GM12865 (cell line): ENCODE results near the gene QPRT.

ENCODE experiments used
- DNase-seq: peaks from one replicate; pipeline ENCODE4 v3.0.0; 2010; ENCODE audit warnings: low read depth
- H3K4me3 ChIP-seq: 2 replicates; pipeline ENCODE4 v1.5.1; 2011; ENCODE audit warnings: mild to moderate bottlenecking, low read depth, low read length, control low read depth
- CTCF ChIP-seq: IDR thresholded peaks from 2 replicates; pipeline ENCODE4 v1.5.1; 2011; ENCODE audit warnings: low read length, control low read depth, low read depth, inconsistent platforms; ENCODE audit not compliant: insufficient read depth; ENCODE audit errors: missing control alignments

The QPRT gene

GRCh38 chr16:29727452-29727851 is 48.5 kb downstream of the QPRT start:
- TF ChIP-seq CTCF = no peak
- no peak overlapping the region for H3K4me3 ChIP-seq
- no peak for DNase-seq

DNA sequence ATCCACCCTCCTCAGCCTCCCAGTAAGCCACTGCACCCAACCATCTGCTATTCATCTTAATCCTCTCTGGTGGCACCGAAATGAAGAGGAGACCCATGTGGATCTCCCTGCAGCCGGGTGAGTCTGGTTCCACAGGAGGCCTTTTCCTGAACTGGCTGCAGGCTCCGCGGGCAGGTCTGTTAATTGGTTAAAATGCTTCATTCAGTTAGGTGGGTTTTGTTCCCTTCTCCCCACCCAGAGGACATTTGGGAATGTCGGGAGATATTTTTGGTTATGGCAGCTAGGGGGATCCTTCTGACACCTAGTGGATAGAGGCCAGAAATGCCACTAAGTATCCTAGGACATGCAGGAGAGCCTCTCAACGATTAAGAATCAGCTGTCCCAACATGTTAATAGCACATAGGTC is 50.1 kb downstream of the QPRT start:
- DNase-seq = peak; percentile 45
- TF ChIP-seq CTCF = peak; percentile 48

GRCh38 chr16:29730649-29731048 is 51.7 kb downstream of the QPRT start:
- no peak for TF ChIP-seq CTCF
- peak overlapping the region; percentile 36 for H3K4me3 ChIP-seq
- DNase-seq = peak; percentile 86

More for the DNA sequence above, 50.1 kb downstream of the QPRT start:
- H3K4me3 ChIP-seq = no peak overlapping the region

DNA sequence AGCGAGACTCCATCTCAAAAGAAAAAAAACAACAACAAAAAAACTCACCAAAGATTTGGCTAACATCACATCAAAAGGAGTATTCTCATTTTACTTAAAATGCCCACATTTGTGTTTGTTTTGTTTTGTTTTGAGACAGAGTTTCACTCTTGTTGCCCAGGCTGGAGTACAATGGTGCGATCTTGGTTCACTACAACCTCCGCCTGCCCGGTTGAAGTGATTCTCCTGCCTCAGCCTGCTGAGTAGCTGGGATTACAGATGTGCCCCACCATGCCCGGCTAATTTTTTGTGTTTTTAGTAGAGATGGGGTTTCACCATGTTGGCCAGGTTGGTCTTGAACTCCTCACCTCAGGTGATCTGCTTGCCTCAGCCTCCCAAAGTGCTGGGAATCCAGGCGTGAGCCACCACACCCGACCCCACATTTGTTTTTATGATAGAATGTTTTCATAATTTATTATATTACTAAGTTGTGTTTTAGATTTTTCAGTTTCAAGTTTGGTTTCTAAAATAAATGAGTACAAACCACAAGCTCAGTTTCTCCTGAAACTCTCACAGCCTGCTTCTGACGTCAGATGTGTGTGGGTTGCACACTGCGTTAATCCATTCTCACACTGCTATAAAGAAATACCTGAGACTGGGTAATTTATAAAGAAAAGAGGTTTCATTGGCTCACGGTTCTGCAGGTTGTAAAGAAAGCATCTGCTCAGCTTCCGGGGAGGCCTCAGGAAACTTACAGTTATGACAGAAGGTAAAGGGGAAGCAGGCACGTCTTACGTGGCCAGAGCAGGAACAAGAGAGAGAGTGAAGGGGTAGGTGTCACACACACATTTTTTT is 53.0 kb downstream of the QPRT start:
- peak; percentile 95 for DNase-seq
- peak overlapping the region; percentile 3 for H3K4me3 ChIP-seq

GRCh38 chr16:29734786-29735185 is 55.8 kb downstream of the QPRT start:
- DNase-seq = no peak
- no peak for TF ChIP-seq CTCF
- H3K4me3 ChIP-seq = no peak overlapping the region

DNA sequence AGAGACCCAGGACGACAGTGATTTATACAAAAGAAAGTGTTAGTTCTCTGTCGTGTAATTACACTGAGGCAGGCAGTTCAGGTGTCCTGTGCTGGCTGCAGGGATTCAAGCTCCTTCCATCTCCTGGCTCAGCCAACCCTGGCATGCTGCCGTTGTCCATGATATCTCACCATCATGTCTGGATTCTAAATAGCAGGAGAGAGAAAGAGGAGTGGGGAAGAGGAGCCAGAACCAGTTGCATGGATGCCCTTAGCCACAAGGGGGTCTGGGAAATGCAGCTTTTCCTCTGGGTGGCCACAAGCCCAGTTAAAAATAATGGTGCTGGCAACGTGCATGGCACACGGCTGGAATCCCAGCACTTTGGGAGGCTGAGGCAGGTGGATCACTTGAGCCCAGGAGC is 57.1 kb downstream of the QPRT start:
- H3K4me3 ChIP-seq = no peak overlapping the region
- TF ChIP-seq CTCF = no peak
- DNase-seq = no peak

DNA sequence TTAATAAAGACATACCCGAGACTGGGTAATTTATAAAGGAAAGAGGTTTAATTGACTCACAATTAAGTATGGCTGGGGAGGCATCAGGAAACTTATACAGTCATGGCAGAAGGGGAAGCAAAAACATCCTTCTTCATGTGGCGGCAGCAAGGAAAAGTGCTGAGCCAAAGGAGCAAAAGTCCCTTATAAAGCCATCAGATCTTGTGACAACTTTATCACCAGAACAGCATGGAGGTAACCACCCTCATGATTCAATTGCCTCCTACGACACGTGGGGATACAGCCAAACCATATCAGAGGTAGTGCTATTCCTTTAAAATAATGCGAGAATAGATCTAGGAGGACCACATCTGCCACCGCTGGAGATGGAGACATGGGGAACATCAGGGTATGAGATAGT is 57.8 kb downstream of the QPRT start:
- TF ChIP-seq CTCF = no peak
- H3K4me3 ChIP-seq = no peak overlapping the region
- DNase-seq = no peak
